Prostate gland (tissue), 2 donors: ENCODE data around the gene HSP90AB1.

ENCODE experiments used
- POLR2A ChIP-seq: fragments of 450-650 bp; IDR thresholded peaks from one replicate; pipeline ENCODE4 v1.6.1; 2016; ENCODE audit warnings: antibody characterized with exemption, mild to moderate bottlenecking
- POLR2AphosphoS5 ChIP-seq: sonication (generic); formaldehyde crosslinking; IDR thresholded peaks from one replicate; pipeline ENCODE4 v1.6.1; 2017; ENCODE audit warnings: antibody characterized with exemption
- TF ChIP-seq, protein P1 (sequence below), 4 experiments: fragments of 200-600 bp in 2 of 4; fragments of 450-650 bp in 2 of 4; sonication (generic) in 2 of 4; IDR thresholded peaks; 1 replicate in 3 of 4; 2 replicates in 1 of 4; pipeline ENCODE4 v1.5.1; 2016 to 2019; ENCODE audit warnings: antibody characterized with exemption in 4 of 4, mild to moderate bottlenecking in 2 of 4, moderate library complexity in 2 of 4

DNA sequence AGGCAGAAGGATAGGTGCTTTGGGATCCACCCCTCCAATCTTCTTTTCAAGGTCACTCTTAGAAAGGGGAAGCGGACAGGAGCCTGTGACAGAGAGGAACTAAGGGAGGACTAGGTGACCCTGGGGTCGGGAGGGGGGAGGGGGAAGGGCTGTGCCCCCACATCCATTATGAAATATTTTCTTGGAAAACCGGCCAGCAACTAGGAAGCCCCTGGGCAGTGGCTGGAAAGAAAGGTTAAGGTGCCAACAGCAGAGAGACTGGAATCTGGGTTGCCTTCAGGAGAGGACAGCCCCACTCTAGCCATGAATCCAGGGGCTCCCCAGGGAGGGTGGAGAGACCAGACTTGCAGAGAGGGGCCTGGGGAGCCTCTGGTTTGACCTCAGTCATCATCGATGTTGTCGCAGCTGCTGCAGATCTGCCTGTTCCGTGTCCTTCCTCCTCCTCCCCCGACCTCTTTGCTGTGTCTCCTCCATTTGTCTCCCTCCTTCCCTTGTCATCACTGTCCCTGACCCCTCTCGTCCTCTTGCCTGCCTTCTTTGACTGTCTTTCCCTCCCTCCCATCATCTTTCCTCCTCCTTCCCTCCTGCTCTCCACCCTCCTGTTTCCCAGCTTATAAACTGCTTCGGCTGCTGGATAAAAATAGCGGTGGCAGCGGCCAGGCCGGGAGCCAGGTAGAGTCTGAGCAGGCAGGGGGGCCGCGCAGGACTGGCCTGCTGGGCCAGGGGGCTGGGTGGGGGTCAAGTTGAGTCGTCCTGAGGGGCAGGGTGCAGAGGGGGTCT, 20.3 kb upstream of the HSP90AB1 start:
- TF ChIP-seq, protein P1, sequence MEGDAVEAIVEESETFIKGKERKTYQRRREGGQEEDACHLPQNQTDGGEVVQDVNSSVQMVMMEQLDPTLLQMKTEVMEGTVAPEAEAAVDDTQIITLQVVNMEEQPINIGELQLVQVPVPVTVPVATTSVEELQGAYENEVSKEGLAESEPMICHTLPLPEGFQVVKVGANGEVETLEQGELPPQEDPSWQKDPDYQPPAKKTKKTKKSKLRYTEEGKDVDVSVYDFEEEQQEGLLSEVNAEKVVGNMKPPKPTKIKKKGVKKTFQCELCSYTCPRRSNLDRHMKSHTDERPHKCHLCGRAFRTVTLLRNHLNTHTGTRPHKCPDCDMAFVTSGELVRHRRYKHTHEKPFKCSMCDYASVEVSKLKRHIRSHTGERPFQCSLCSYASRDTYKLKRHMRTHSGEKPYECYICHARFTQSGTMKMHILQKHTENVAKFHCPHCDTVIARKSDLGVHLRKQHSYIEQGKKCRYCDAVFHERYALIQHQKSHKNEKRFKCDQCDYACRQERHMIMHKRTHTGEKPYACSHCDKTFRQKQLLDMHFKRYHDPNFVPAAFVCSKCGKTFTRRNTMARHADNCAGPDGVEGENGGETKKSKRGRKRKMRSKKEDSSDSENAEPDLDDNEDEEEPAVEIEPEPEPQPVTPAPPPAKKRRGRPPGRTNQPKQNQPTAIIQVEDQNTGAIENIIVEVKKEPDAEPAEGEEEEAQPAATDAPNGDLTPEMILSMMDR (IDR thresholded peaks at IDR 0.05), result no peak
- TF ChIP-seq POLR2A (no peak), POLR2AphosphoS5 (no peak)
